CD1c-positive myeloid dendritic cell (primary cell): ENCODE data around the gene KDM2A.

Source experiments
- DNase-seq: peaks from one replicate; pipeline ENCODE4 v3.0.0-alpha.2; 2016; ENCODE audit errors: extremely low spot score

KDM2A gene

GRCh38 chr11:67272327-67273259 is 153.5 kb downstream of the KDM2A start:
- peak; percentile 58 for DNase-seq

GRCh38 chr11:67273260-67273990 is 154.4 kb downstream of the KDM2A start:
- DNase-seq, result no peak

DNA sequence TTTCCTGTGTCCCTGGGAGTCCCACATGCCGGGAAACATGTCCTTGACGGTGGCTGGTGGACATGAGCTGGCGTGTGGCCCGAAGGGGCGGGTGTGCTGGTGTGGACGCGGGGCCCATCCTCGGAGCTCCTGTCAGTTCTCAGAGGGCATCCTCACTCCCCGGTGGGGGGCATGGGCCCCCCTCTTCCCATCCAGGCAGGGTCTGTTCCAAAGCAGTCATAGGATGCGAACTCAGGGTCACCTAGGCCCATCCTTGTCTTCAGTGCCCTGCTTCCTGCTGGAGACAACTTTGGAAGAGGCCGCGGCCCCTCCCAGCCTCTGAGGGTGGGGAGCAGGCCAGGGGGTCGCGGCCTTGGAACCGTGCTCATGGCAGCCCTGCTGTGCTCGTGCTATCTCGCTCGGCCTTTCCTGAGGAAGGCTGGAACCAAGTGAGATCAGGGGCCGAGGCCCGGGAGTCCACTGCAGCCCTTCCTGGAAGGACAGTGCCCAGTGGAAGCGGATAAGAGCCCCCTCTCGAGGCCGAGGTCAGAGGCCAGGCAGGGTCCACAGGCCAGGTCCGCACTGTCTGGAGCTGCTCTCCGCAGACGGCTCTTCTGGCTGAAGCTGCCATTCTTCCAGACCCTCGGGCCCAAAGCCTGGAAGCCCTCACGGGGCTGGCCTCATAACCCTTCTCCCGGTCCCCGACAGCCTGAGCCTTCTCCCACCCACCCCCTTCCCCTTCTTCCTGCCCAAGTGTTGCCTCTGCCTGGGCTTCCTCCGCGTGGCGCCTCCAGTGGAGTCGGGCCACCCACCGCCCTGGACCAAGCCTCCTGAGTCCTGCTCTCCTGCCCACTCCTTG is 155.9 kb downstream of the KDM2A start:
- DNase-seq, result no peak

GRCh38 chr11:67275606-67276409 is 156.7 kb downstream of the KDM2A start:
- DNase-seq, result no peak

- peak; percentile 68 for DNase-seq
Measured at GRCh38 chr11:67276781-67277230, 157.7 kb downstream of the KDM2A start.

DNA sequence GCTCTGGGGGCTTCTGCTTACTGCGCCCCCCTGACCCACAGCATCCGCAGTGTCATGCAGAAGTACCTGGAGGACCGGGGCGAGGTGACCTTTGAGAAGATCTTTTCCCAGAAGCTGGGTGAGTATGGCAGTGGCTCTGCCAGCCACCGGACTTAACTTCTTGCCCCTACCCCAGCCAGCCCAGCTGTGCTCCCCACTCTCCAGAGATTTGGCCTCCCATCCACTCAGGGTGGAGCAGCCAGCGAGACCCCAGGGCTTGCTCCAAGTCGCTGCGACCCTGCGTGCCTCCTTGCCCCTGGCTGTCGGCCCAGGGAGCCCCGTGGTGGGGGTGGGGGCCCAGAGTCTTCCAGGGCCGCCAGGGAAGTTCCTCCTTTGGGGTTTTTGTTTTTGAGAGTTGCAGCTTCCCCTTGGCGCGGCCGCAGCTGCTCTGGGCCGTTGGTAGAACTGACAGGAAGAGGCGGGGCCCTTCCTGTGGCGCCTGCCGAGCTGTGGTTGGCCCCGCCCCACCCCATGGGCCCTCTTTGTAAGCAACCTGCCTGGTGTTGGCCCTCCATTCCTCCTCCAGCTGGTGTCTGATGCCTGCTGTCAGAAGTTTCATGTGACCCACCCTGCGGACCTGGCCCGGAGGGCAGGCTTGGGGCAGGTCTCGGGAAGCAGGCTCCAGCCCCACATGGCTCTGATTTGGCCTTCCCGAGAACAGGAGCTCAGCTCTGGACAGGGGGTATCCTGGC is 158.3 kb downstream of the KDM2A start:
- peak; percentile 97 for DNase-seq

DNA sequence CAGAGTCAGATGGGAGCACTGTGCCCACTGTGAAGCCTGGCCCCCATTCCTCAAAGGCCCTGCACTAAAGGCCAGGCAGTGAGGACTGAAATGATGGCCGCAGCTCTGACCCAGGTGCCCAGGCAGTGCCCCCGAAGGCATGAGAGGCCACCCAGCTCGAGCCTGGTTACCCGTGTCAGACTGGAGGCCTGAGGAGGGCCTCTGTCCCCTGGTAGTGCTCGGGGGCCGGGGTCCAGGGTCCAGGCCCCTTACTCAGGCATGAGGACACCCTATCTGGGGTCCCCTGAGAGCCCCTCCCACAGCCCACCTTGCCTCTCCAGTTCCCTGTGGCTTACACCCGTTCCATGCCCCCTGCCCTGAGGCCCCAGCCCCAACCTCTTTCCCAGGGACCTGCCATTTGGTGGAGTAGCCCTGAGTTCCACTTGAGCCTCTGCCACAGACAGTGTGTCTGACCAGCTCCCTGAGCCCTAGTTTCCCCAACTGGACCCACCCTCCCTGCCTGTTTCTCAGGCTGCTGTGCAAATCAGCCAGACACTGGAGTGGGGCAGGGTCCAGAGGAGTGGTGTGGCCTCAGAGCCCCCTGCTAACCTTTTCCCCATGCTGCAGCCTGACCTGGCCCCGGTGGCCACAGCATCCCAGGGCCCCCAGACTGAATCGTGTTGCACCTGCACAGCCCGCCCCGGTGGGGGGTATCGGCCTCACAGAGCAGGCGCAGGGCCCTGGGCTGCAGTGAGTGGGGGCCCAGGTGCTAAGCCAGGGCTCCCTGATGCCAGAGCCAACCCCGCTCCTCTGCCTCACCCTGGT is 159.3 kb downstream of the KDM2A start:
- no peak for DNase-seq

DNA sequence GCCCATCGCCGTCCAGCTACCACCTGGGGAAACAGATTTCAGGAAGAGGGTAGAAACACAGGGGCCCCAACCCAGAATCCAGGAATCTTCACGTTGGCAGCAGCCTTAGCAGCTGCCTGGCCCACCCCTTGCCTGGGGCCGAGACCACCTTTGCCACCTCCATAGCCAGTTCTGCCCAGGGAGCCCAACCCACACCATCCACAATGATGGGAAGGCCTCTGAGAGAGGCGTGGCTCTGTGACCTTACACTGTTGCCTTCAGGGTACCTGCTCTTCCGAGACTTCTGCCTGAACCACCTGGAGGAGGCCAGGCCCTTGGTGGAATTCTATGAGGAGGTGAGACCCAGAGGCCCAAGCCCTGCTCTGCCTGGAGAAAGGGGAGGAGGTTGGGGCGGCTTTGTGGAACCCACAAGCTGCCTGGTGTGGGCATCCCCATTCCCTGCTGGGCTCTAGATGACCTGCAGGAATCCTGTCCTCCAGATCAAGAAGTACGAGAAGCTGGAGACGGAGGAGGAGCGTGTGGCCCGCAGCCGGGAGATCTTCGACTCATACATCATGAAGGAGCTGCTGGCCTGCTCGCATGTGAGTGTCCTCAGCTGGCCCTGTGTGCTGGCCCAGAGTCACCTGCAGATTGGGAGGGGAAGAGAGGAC is 160.0 kb downstream of the KDM2A start:
- DNase-seq, result no peak

GRCh38 chr11:67279589-67280340 is 160.7 kb downstream of the KDM2A start:
- no peak for DNase-seq

DNA sequence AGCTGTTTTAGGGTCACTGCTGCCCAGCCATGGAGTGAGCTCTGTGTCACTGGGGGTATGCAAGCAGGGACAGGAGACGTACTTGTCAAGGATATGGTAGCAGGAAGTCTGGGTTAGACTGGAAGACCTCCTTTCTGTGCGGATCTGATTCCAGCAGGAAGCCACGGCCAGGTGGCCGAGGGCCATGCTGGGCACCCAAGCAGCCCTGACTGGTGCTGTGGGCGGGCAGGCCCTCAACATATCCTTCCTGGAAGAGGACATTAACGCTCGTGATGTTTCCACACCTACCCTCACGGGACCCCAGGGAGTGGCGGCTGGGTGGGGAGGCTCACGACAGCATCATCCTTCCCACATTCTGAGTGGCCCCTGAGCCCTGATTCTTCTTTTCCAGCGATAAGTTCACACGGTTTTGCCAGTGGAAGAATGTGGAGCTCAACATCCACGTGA is 161.3 kb downstream of the KDM2A start:
- no peak for DNase-seq

DNA sequence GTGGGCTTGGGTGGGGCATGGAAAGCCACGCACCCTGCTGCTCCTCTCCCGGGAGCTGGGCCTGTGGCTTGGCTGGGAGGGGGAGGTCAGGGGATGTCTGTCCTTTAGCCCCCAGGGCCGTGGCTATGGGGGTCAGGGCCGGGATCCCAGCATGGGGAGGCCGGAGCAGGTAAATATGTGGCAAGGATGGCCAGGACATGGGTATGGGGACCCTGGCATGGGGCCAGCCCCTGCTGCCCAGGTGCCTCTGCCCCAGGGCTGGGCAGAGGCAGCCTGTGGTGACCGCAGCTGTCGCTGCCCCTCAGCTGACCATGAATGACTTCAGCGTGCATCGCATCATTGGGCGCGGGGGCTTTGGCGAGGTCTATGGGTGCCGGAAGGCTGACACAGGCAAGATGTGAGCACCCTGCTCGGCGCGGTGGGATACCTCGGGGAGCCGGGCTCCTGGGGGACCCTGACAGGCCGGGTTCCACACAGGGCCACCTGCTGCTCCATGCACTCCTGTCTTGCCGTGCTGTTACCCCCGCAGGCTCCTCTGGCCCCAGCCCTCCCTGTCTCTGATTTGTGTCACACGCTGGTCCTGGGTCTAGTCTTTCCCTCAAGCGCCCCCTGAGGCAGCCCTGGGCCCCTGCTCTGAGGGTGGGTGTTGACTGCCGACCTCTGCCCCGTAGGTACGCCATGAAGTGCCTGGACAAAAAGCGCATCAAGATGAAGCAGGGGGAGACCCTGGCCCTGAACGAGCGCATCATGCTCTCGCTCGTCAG is 161.9 kb downstream of the KDM2A start:
- no peak for DNase-seq

GRCh38 chr11:67281552-67282150 is 162.6 kb downstream of the KDM2A start:
- no peak for DNase-seq

- no peak for DNase-seq
Measured at GRCh38 chr11:67282155-67282875, 163.3 kb downstream of the KDM2A start.

DNA sequence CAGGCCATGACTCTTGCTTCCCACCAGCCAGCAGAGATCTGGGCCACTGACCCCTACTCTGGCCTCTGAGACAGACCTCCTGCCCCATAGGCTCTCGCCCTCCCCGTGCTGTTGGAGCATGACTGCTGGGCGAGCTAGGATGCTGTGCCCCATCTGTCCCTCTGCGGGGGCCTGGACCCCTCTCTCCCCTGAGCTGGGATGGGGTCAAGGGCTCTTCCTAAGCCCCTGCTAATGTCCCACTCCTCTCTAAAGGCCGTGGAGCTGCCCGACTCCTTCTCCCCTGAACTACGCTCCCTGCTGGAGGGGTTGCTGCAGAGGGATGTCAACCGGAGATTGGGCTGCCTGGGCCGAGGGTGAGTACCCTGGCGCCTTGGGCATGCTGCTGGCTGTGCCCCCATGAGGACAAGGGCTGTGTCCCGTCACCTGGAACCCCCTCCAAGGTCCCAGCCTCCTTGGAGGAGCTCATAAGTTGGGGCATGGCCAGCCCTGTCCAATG is 163.9 kb downstream of the KDM2A start:
- DNase-seq, result no peak

DNA sequence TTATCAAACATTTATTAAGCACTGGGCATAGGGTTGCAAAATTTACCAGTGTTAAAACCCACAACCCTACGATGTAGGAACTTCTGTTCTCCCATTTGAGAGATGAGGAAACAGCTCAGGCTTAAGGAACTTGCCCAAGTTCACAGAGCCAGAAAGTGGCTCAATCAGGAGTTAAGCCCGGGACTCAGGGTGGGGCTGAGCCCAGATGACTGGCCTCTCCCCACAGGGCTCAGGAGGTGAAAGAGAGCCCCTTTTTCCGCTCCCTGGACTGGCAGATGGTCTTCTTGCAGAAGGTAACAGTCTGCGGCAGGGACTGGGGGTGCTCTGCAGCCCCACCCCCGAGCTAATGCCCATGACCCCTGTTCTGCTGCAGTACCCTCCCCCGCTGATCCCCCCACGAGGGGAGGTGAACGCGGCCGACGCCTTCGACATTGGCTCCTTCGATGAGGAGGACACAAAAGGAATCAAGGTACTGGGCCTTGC is 164.5 kb downstream of the KDM2A start:
- DNase-seq, result peak; percentile 89
